Coronary artery (tissue), 2 donors: ENCODE measurements around the gene DPM1.

Source experiments
- DNase-seq: peaks from one replicate; pipeline ENCODE4 v3.0.0-alpha.2; 2017; ENCODE audit warnings: low spot score
- H3K27ac ChIP-seq, 2 donors: fragments of 200-600 bp; sonication (generic); one replicate each; pipeline ENCODE4 v1.5.1; 2016 to 2019
- H3K4me3 ChIP-seq: fragments of 200-600 bp; sonication (generic); 2 replicates; pipeline ENCODE4 v1.5.1; 2016; ENCODE audit warnings: mild to moderate bottlenecking, moderate library complexity
- TF ChIP-seq, protein P1 (sequence below): fragments of 200-600 bp; sonication (generic); IDR thresholded peaks from one replicate; pipeline ENCODE4 v1.5.1; 2019; ENCODE audit warnings: antibody characterized with exemption

DPM1 gene

GRCh38 chr20:50948132-50948785 is 10.1 kb downstream of the DPM1 start:
- DNase-seq: no peak
- Histone ChIP-seq H3K27ac (no peak overlapping the region), H3K4me3 (no peak overlapping the region)
- TF ChIP-seq, protein P1, sequence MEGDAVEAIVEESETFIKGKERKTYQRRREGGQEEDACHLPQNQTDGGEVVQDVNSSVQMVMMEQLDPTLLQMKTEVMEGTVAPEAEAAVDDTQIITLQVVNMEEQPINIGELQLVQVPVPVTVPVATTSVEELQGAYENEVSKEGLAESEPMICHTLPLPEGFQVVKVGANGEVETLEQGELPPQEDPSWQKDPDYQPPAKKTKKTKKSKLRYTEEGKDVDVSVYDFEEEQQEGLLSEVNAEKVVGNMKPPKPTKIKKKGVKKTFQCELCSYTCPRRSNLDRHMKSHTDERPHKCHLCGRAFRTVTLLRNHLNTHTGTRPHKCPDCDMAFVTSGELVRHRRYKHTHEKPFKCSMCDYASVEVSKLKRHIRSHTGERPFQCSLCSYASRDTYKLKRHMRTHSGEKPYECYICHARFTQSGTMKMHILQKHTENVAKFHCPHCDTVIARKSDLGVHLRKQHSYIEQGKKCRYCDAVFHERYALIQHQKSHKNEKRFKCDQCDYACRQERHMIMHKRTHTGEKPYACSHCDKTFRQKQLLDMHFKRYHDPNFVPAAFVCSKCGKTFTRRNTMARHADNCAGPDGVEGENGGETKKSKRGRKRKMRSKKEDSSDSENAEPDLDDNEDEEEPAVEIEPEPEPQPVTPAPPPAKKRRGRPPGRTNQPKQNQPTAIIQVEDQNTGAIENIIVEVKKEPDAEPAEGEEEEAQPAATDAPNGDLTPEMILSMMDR: no peak

GRCh38 chr20:50943069-50943468 is 15.3 kb downstream of the DPM1 start:
- DNase-seq: no peak
- Histone ChIP-seq H3K4me3 (no peak overlapping the region), H3K27ac (no peak overlapping the region)
- TF ChIP-seq, protein P1: no peak

DNA sequence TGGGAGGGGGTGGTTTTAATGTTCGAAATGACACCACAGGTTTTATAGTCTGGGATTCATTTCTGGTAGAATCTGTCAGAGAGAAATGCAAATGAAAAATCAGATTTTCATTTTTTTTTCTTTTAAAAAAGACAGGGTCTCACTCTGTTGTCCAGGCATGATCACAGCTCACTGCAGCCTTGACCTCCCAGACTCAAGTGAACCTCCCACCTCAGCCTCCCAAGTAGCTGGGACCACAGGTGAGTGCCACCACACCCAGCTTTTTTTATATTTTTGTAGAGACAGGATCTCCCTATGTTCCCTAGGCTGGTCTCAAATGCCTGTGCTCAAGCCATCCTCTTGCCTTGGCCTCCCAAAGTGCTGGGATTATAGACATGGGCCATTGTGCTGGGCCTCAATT is 24.7 kb downstream of the DPM1 start:
- TF ChIP-seq, protein P1: no peak
- H3K27ac ChIP-seq: no peak overlapping the region
- no peak overlapping the region for H3K4me3 ChIP-seq
- DNase-seq: no peak

DNA sequence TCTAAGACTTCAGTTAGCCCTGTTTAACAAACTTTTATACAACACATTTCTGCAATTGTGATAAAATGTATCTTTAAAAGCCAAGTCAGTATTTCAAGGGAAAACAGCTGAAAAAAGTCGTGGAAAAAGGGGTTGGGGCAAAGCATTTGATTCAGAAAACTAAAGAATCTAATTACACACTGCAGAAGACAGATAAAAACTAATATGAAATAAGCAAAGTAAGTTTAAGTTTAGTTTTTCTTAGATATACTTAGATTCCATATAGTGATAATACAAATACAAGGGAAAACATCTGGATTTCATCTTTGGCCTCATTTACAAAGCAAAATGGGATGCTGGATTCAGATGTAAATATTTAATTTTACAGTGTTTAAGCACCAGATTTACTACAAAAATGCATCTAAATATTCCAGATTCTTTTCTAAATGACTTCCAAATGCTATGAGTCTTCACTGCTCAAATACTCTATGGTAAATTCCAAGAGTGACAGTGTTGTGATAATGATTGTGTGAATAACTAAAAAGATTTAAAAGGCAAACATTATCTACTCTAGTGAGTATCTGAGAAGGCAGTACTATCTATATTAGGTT is 25.5 kb downstream of the DPM1 start:
- no peak for DNase-seq
- TF ChIP-seq, protein P1: no peak
- Histone ChIP-seq H3K4me3 (no peak overlapping the region), H3K27ac (no peak overlapping the region)

- Histone ChIP-seq H3K4me3 (peak overlapping the region; percentile 93), H3K27ac (peak overlapping the region; percentile 98 to 100)
- DNase-seq: no peak
- TF ChIP-seq, protein P1: no peak
These were observed 26.3 kb downstream of the DPM1 start for GRCh38 chr20:50932016-50932485.

- peak within 1 kb of the TSS; percentile 93 for H3K4me3 ChIP-seq
- H3K27ac ChIP-seq: peak within 1 kb of the TSS; percentile 98 to 100
- TF ChIP-seq, protein P1: peak; percentile 74
- DNase-seq: peak; percentile 93
These were observed 26.9 kb downstream of the DPM1 start, which contains the start of gene ADNP for GRCh38 chr20:50931306-50932015. TSS of gene ADNP (minus strand) at chr20:50931437. CDS start at chr20:50903996, 27,441 bp downstream.
